HG02981 (cell line): ENCODE data around the gene PYGB.
"Not testable (repeated sequence)": the region's sequence is repeated elsewhere in the genome, so short reads cannot be mapped to it uniquely, and the experiment has no call there.

ENCODE experiments used
- ATAC-seq: cut with Tn5 transposase; IDR thresholded peaks from one replicate; pipeline ENCODE4 v1.9.1; 2021; ENCODE audit warnings: mild to moderate bottlenecking, moderate library complexity; ENCODE audit not compliant: unreplicated experiment

PYGB gene

DNA sequence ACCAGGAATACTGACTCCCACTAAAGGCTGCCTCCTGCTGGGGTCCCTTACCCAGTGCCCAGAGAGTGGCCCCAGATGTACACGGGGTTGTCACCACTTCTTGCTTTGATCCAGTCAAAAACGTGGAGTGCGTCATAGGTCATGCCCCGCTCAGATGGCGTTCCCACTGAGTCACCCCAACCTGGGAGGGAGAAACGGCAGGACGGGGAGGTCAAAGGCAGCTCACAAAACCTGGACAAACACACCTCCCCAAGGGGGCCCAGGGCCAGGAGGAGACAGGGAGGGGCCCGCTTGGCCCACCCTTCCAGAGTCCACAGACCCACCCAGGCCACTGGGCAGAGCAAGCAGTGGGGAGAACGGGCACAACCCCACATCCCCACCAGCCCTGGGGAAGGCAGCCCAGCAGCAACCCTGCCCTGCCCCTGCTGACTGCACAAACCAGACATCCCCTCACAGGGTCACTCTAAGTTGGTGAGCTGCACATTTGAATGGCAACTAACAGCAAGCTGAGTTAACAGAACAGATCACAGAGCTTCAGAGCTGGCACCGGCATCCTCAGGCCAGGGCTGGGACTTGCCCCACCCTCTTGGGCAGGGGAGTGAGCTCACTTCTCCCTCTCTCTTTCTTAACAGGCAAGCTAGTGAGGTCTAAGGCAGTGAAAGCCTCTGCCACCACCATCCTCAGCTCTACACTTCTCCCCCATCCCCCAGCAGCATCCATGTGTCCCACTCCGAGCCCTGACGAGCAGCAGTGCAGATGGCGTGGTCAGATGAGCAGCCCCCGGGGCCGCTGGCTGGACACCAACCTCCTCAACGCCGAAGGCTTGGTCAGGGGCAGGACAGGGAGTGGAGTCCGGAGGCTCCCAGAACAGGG lies 61.7 kb downstream of the PYGB start:
- ATAC-seq: no peak

DNA sequence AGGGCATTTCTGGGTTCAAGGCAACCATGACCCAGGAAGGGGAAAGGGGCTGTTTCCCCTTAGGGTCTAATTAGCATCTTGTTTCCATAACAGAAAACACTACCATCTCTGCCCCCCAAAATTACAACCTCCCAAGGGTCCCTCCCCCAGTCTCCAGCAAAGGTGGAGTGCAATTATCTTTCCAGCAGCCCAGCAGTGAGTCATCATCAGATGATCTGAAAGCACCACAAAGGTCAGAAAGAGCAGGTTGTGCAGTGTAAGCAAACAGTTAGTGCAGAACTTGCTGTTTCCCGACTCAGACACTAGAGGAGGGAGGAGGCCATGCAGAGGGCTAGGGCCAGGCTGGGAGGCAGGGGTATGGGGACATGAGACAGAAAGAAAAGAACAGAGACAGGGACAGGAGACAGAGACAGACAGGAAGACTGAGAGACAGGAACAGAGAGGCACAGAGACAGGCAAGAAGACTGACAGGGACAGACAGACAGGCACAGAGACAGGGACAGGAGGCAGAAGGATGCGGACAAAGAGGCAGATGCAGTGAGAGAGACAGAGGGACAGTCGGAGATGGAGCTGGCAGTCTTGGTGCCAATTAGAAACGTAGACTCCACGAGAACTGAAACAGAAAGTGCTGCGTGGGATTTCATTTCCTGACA lies 62.5 kb downstream of the PYGB start:
- peak; percentile 86 for ATAC-seq

DNA sequence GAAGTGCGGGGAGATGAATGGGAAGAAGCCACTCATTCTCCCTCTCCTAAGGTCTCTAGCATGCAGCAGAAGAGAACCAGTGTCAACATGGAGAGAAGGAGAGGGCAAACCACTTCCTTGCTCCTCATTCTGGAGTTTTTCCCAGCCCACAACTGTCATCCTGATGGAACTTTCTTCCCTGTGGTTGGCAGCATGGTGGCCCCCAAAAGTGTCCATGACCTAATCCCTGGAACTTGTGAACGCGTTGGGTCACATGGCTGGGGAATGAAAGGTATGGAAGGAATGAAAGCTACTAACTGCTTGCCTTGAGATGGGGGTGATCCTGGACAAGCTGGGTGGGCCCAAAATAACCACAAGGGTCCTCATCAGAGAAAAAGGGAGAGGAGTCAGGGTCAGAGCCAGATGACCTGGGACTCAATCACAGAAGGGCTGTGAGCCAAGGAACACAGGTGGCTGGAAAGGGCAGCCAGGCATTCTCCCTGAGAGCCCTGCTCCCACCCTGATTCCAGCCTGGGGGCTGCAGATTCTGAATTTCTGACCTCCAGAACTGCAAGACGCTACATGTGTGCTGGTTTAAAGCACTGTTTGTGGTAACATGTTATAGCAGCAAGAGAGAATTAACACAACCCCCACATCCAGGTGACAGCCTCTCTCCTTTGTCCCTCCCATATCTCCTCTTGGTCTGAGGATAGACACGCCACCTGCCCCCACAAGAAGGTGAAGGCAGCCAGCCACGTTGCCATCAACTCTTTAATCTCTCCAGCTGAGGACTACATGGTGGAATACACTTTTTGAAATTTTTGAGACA lies 63.2 kb downstream of the PYGB start:
- no peak for ATAC-seq

DNA sequence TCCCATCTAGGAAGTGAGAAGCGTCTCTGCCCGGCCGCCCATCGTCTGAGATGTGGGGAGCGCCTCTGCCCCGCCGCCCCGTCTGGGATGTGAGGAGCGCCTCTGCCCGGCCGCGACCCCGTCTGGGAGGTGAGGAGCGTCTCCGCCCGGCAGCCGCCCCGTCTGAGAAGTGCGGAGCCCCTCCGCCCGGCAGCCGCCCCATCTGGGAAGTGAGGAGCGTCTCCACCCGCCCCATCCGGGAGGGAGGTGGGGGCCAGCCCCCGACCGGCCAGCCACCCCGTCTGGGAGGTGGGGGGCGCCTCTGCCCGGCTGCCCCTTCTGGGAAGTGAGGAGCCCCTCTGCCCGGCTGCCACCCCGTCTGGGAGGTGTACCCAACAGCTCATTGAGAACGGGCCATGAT lies 64.8 kb downstream of the PYGB start:
- ATAC-seq: not testable (repeated sequence)

DNA sequence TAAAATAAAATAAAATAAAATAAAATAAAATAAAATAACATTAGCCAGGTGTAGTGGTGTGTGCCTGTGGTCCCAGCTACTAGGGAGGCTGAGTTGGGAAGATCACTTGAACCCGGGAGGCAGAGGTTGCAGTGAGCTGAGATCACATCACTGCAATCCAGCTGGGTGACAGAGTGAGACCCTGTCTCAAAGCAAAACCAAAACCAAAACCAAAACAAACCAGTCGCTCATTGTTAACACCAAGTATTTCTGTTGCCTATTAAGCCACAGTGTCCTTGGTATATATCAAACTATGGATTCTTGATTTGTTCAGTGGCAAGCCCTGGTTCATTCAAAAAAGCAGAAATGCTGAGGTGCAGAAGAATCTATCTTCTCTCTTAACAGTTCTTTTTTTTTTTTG lies 65.7 kb downstream of the PYGB start:
- peak; percentile 30 for ATAC-seq

DNA sequence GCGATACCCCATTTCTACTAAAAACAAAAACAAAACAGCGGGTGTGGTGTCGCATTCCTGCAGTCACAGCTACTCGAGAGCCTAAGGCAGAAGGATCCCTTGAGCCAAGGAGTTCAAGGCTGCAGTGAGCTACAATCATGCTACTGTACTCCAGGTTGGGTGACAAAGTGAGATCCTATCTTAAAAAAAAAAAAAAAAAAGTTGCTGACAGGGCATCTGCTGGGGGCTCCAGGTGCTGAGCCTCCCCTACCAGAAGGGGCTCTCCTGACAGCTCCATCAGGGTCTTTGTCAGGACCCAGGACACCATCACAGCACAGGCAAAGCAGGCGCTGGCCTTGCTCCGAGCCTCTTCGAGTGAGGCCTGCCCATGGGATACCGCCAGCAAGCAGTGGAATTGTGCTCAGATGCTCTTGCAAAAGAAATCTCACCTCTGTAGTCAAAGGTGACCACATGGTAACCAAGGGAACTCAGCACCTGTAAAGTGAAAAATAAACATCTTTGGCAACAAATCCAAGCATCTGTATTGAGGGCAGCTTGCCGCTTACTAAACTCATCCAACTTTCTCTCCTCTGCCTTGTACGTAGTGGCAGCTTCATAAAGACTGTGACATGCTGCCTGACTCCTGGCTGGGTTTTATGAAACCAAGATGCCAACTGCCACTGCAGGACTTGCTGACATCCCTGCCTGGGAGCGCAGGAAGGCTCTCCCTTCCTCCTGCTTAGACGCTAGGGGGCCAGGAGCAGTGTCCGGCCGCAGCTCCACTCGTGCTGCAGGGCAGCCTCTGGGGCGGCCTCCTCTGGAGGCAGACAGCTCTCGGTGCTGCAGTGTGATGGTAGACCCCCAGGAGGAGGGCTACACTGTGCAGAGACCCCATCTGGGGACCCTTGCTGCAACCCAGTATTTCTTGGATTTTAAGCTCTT lies 66.9 kb downstream of the PYGB start:
- no peak for ATAC-seq

DNA sequence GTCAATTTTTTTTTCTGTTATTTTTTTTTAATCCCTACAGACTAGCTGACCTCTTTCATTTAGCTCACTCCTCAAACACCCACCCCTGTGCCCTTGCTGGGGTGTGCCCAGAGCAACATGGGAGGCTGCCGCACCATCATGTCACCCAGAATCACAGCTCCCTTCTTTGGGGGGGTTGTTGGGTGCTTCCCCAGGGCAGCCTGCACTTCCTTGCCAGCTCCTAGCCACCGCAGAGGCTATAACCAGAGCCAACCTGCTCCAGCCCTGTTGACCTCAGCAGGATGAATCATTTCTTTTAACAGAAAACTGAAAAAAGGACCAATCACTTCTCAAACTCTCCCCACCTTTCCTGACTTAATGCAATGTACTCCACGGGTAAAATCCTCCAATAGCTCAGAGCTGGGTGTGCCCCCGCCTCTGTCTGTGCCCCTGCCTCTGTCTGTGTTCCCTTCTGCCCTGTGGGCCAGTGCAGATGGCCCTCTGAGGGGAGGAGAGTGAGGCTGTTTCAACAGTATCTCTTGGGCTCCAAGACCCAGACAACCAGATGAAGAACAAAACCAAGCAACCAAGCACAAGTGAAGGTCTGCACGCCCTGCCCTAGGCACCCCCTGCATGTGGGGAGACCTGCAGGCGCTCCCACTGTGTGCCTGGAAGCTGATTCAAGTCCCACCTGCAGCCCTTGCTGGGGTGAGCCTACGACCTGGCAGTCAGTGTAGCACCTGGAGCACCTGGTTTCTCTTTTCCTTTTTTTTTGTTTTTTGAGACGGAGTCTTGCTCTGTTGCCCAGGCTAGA lies 67.7 kb downstream of the PYGB start:
- ATAC-seq: no peak

DNA sequence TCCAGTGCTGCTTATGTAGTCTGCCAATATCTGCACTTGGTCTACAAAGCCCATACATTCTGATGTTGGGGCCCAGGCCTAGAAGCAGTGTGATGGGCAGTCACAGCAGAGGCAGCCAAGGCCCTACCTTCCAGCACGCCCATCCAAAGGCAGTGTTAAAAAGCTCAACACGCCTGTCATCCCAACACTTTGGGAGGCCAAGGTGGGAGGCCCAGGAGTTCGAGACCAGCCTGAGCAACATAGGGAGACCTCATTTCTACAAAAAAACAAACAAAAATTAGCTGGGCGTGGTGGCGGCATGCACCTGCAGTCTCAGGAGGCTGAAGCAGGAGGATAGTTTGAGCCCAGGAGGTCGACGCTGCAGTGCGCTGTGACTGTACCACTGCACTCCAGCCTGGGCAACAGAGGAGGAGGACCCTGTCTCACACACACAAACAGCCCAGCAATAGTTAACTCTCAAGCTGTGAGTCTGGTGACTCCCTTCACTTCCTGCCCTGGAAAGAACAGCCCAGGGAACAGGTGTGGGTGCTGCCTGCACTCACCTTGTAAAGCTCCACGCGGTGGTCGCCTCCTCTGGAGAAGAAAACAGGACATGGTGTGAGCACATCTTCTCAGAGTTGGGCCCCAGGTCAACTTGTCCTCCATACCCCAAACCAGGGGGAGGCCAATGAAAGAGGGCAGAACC lies 68.8 kb downstream of the PYGB start:
- ATAC-seq: no peak

DNA sequence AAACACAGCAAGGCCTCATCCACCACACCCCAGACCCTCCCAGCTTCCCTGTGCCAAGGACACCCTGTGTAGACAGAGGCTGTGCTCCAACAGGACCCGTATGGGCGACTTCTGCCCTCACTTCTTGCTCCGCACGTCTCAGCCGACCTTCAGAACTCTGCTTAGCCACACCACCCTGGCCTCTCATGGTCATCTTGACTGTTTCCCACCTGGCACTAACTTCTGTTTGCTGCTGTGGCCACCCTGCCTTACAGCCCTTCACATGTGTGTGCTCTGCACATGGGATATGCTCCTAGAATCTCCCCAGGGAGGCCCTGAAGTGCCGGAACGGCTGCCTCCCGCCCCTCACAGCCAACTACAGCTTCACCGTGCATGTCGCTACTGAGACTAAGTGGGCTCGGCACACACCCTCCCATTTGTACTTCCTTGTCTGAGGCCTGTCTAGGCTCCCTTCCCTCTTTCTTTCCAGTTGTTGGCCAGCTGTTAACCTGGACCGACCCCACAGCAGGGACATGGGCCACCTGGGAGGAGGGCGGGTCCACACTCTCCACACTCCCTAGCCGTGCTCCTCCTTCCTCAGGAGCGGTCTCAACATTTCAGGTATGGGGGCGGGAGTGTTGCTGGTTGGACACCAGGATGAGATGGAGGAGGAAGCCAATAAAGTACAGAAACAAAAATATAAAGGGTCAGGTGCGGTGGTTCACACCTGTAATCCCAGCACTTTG lies 69.6 kb downstream of the PYGB start:
- ATAC-seq: no peak

DNA sequence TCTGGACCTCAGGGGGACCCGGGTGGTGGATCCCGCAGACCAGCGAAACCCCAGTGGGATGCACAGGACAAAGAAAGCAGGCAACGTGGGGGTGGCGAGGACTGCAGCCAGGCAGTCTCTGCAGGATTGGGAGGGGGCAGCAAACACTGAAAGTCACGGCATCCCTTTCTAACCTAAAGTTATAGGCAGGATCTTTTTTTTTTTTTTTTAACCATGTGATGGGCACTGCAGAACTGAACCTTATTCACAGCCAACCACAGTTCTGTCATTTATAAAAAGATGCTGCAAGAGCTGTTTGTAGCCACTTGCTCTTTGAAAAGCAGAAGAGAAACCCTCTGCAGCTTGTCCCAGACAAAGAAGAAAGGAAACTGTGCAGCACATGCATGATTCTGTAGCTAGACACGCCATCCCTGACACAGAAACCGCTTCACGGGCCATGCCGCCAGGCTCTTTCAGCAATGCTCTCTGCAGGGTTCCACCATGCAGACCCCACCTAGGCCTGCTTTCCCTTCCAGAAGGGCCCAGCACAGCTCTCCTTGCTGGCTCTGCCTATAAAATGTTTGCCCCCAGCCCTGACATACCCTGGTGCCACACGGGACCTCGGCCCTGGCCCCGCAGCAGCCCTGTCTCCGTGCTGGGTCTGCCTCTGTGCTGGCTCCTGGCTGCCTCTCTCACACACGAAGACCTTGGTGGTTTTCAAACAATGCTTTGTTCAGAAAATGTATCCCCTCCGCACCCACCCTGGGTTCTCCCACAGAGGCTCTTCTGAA lies 70.8 kb downstream of the PYGB start:
- peak; percentile 86 for ATAC-seq

DNA sequence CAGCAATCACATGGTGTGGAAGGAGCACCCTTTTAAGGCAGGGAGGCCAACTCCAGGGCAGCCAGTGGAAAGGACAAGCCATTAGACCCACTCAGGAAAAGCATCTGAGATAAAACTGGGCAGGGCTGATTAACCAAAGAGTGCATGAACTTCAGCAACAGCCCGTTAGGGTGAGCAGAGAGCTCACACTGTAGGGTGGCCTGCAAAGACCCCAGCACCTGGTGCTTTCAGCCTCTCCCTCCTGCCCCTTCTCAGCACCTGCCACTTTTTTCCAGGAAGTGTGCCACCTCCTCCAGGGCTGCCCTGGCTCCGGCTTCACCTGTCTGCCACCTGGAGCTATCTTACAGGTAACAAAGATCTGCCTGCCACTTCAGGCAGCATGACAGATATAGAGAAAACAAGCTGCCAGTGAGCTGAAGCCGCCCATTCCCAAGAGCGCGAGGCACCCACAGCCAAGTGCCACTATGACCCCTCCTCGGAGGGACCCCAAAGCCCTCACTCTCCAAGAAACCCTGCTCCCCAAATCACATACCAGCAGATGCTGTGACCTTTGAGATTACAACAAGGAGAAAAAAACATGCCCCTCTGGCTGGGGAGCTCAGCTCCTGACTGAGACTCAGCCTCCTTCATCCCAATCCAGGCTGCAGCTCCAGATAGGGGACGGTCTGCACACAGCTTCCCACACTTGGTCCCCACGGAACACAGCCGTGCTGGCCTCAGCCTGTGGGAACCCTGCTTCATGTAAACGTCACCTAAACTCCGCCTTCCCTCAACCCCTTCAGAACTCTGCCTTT lies 71.6 kb downstream of the PYGB start:
- peak; percentile 14 for ATAC-seq

DNA sequence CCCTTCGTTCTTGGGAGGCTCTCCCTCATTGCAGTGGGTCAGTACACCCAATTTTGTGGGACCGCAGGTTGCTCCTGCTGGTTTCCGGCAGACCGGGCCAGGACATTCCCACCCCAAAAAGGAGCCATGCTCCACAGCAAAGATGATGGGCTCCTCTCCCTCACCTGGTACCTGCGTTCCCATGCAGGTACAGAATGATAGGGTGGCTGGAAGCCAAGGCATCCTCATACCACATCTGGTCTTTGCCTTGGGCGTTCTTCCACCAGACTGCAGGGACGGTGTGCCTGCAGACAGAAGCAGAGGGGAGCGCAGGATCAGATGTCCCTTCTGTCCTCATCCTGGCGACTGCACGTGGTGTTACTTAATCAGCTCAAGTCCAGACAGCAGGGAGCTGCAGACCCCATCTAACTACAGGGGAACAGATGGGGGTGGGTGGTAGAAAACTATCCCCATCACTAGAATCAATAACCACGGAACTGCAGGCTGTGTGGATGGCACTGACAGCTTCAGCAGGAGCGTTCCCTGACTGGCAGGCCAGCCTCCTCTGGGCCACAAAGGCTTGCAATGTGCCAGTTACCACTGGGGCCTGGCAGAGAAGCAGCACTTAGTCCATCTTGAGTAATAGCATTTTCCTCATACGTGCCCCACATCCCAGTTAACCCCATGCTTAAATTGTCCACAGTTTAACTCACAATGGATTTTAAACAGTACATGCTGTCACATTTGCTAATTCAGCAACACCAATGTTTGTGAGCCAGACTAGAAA lies 72.3 kb downstream of the PYGB start:
- ATAC-seq: no peak

DNA sequence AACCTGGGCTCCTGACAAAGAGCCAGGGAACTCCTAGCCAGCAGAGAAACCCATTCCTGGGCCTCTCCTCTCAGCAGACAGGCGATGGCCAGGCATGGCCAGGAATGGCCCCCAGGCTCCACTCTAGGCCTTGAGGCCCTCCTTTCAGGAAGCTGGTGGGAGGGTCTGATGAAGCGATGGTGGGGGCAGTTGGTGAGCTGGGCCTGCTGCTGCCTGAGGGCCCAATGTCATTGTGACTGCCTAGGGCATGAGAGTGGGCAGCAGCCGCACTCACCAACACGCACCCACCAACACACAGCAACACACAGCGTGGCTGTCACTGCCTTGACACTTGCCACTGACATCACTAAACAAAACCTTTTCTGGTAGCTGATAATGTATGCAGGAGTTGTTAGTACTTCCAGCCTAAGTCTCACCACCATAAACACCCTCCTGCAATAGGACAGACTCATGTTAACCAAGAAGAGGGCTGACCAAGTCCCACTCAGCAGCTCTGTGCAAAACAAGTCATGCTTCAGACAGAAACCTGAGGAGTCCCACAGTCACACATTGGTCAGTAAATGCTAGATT lies 73.5 kb downstream of the PYGB start:
- no peak for ATAC-seq

DNA sequence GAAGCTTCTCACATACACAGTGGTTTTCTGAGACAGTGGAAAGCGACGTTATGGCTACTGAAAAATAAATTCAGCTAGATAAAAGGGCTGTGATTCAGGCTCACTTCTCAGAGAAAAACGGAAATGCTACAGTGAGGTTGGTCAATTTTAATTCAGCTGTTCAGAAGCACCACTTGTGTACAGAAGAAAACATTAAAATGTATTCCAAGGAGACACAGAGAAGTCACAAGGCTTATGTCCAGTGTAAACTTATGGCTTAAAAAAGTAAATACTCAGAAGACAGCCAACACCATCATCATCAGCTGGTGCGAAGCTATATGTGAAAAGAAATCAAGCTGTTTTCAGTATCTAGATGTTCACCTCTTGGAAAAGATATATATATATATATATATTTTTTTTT lies 74.1 kb downstream of the PYGB start:
- ATAC-seq: no peak

DNA sequence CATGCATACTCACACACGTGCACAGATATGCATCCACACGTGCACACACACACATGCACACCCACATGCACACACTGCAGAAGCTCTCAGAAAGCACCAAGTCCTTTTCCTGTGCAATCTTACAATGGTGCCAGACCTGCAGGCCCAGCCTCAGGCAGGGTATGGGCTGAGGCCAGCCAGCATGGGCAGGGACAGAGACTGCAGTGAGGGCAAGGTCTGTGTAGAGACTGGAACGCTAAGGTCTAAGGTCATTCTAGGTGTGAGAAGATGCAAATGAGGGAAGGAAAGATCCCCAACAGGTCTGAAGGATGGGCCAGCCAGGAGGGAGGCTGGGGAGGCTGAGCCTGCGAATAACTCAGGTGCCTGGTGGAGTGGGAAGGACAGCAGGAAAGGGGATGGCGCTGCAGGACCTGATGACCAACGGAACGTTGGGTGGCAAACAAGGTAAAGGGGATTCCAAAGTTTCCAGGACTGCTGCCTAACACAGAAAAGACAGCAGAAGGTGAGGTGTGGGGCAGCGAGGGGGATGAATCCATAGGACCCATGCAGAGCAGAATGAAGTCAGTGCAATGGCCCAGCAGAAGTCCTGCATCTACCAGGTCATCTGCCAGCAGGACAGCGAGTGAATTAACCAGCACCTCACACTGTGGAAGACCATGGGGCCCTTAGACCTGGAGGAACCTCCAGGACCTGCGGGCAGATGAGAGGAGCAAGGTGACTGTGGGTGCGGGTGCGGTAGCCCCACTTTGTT lies 75.8 kb downstream of the PYGB start:
- no peak for ATAC-seq
